HUDEP-2 (cell line): ENCODE results near the gene TMEM35B.
"Not testable (repeated sequence)": the region's sequence is repeated elsewhere in the genome, so short reads cannot be mapped to it uniquely, and the experiment has no call there.

Experiments
- DNase-seq, 76 experiments: peaks; one replicate each; lab custom pipeline; 2025; ENCODE audit not compliant: unreplicated experiment in 76 of 76; lab: John Stamatoyannopoulos, UW

TMEM35B gene

DNA sequence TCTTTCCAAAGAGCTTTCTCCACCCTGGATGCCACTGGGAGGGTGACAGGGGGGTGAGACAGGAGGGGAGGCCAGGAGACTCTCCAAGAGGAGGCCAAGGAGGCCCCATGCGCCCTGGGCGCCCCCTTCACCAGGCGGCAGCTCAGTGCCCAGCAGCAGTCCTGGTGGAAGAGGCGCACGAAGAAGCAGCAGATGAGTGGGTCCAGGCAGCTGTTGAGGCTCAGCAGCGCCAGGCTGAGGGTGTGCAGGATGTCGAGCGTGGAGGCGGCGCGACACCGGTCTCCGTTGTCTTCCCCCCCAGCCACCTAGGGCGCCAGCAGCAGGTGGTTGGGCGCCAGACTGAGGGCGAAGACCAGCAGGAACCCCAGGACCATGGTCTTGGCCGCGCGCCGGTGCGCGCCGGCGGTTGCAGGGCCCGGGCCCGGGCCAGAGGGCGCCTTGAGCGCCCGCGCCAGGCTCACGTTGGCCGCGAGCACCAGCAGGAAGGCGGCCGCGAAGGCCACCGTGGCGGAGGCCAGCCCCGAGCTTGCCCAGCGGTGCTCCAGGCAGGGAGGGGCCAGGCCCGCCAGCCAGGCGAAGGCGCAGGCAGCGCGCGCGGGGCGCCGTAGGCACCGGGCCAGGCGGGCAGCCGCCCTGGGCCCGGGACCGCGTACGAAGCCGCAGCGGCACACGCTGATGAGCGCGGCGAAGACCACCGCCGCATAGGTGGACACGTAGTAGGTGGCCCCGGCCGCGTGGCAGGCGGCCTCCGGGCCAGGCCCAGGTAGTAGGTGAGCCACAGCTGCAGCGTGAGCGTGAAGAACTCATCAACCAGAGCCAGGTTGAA lies 8.6 kb downstream of the TMEM35B start:
- DNase-seq = no peak

DNA sequence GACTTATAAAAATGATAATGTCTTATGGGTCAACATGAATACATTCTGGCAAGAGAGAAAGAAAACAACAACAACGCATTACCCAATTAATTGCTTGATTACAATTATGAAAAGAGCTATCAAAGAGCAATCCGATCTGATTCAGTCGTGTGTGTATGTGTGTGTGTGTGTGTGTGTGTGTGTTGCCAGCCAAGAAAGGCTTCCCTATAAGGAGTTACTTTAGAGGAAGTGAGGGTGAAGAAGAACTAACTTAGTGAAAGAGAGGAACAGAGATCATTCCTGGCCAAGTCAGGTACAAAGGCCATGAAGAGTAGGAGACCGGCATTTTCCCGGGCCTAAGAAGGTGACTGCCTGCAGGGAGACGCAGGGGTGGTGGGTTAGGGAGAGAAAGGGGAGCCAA lies 9.4 kb downstream of the TMEM35B start:
- no peak for DNase-seq

DNA sequence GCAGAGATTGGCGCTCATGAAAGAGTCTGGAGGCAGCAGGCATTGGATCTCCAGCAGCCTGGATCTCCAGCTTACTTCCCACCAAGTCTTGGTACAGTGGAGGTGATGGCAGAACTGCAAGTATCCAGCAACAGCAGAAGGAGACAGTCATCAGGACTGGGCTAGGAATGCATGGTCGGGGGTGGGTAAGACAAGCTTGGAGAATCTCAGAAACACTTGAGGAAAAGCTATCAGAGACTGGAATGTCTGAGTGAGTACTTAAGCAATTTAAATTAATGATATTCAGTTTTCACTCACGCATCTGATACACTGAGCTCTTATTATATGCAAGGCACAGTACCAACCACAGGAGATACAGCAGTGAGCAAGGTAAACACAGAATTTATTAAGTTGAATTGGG lies 9.8 kb downstream of the TMEM35B start:
- no peak for DNase-seq

DNA sequence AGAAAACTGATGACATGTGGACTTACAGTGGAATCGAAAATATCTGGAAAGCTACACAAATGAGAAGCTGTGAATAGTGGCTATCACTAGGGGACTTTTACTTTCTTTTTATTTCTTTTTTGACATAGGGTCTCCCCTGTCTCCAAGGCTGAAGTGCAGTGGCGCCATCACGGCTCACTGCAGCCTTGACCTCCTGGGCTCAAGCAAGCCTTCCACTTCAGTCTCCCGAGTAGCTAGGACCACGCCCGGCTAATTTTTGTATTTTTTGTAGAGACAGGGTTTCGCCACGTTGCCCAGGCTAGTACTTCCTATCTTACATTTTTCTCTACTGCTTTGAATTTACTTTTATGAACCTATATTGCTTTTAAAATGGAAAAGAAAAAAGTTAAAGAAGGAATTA lies 10.5 kb downstream of the TMEM35B start:
- no peak for DNase-seq

DNA sequence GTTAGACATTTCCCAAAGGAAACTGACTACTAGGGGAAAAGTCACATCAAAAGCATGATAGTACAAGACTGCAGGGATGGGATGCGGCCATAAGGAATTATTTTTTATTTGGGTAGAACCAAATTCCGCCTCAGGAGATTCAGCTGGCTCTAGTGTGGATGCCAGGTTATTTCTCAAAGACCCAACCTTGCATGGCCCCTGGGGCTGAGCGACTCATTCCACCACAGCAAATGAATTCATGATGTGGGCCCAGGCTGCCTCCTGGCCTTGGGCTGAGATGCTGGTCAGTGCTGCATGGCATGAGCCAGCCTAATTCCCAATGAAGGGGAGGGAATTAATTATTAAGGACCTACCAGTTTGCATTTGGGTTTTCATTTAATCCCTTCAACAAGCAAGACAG lies 11.8 kb downstream of the TMEM35B start:
- no peak for DNase-seq

DNA sequence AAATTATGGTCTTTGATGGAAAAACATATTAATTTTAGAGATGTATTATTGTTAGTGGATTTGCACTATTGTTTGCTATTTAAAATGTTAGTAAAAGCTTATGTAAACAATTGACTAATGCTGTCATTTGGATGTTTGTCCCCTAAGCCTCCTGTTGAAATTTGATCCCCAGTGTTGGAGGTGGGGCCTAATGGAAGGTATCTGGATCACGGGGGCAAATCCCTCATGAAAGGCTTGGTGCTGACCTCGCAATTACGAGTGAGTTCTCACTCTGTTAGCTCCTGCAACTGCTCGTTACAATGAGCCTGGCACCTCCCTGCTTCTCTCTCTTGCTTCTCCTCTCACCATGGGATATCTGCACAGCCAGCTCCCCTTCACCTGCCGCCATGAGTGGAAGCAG lies 14.3 kb downstream of the TMEM35B start:
- no peak for DNase-seq

DNA sequence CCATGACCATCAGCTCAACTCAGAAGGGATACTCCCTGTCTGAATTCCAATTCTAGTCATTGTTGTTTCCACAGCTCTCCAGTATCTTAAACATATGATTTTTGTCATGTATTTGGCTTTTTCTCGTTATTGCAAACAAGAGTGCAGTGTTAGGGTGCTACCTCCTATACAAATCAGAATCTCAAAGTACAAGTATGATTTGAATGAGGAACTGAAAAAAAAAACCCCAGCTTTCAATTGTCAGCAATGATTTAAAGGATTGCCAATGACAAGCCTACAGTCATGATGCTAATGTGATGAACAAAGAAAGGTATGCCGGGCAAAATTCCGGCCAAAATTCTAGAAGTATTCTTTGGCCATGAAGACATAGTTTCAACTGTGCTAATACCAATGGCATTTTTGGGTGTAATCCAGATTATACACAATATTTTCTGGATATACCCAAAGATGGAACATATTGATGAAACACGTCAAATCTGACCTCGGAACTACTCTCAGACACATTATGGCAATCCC lies 14.9 kb downstream of the TMEM35B start:
- DNase-seq = no peak

DNA sequence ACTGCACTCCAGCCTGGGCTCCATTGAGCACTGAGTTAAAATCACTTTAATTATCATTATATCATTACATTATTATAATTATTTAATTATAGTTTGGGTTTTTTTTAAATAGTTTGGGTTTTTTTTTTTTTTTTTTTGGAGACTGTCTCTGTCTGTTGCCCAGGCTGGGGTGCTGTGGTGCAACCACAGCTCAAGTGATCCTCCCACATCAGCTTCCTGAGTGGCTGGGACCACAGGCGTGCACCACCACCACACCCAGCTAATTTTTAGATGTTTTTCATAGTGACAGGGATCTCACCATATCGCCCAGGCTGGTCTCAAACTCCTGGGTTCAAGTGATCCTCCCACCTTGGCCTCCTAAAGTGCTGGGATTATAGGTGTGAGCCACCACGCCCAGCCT lies 16.9 kb downstream of the TMEM35B start:
- not testable (repeated sequence) for DNase-seq

DNA sequence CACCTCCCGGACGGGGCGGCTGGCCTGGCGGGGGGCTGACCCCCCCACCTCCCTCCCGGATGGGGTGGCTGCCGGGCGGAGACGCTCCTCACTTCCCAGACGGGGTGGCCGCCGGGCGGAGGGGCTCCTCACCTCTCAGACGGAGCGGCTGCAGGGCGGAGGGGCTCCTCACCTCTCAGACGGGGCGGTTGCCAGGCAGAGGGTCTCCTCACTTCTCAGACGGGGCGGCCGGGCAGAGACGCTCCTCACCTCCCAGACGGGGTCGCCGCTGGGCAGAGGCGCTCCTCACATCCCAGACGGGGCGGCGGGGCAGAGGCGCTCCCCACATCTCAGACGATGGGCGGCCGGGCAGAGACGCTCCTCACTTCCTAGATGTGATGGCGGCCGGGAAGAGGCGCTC lies 17.5 kb downstream of the TMEM35B start:
- DNase-seq = not testable (repeated sequence)

DNA sequence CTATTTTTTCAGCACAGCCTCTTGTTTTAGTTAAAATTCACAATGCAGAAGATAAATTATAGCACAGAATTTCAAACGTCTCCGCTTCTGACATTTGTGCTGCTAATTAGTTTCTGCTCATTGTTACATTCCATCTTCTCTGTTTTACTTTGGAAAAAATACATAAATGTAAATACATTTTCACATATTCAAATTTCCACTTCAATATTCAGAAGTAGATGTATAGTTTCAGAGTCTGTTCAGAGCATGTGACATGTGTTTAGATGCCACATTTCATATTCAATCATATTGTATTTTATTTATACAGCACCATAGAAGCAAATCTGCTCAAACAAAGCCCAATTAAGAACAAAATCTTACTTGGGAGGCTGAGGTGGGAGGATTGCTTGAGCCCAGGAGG lies 19.6 kb downstream of the TMEM35B start:
- no peak for DNase-seq

DNA sequence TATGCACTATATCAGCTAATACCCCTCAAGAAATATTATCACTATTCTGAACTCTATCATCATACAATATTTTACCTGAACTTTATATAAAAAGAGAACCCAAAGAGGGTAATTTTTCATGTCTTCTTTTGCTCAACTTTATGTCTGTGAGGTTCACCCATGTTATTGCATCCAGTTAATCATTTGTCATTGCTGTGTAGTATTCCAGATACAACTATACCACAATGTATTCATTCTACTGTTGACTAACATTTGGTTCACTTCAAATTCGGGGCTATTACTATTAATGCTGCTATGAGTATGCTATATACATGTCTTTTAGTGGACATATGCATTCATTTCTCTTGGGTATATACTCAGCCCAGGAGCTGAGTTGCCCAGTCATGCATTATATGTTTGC lies 34.7 kb downstream of the TMEM35B start:
- no peak for DNase-seq

DNA sequence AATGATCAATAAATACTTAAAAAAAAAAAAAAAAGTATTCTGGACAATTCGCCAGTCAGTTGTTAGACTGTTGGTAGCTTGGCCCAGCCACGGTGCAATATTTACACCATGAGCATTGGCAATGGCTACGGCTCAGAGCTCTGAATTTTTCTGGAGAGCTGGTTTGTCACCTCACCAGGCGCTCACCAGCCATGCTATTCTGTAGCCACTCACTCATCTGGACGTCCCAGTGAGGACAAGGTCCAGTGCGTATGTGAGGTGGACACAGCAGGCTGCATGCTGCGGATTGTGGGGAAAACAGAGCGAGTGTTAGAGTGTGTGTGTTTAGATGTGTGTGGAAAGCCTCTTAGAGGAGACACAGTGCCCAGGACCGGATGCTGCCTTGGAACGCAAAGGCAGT lies 36.4 kb downstream of the TMEM35B start:
- DNase-seq = not testable (repeated sequence)

DNA sequence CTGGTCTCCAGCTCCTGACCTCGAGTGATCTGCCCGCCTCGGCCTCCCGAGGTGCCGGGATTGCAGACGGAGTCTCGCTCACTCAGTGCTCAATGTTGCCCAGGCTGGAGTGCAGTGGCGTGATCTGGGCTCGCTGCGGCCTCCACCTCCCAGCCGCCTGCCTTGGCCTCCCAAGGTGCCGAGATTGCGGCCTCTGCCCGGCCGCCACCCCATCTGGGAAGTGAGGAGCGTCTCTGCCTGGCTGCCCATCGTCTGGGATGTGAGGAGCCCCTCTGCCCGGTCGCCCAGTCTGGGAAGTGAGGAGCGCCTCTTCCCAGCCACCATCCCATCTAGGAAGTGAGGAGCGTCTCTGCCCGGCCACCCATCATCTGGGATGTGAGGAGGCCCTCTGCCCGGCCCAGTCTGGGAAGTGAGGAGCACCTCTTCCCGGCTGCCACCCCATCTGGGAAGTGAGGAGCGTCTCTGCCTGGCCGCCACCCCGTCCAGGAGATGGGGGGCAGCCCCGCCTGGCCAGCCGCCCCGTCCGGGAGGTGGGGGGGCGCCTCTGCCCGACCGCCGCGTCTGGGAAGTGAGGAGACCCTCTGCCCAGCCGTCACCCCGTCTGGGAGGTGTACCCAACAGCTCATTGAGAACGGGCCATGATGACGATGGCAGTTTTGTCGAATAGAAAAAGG lies 37.4 kb downstream of the TMEM35B start:
- DNase-seq = not testable (repeated sequence)

DNA sequence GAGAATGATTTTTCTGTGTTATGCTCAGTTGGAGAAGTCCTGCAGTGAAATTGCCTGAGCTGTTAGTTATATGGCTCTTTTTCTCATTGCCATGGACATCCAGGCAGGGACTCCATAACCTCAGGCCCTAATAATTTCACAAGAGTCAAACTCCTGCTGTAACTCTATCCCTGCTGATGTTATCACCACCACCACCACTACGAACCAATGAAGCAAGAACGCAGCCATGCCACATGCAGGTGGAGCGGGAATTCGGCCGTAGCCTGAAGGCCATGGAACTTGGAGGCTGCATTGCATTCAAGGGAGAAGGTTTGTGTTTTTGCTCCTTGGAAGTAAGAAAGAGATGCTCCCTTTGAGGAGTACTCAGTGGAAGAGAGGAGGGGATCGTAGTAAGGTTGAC lies 38.9 kb downstream of the TMEM35B start:
- DNase-seq = no peak

DNA sequence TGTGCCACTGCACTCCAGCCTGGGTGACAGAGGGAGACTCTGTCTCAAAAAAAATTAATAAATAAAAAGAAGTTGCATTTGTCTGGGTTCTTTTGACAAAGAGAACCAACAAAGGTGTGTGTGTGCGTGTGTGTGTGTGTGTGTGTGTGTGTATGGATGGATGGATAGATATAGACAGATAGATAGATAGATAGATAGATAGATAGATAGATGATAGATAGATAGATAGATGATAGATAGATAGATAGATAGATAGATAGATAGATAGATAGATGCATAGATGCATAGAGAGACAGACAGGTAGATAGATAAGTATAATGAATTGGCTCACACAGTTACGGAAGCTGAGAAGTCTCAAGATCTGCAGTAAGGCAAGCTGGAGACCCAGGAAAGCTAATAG lies 43.3 kb downstream of the TMEM35B start:
- DNase-seq = not testable (repeated sequence)
